Ovary (tissue), 9 donors: ENCODE measurements around the gene TRRAP. TPM values are rescaled to one million over a fixed set of nuclear protein-coding genes. Genes with fewer than 3 reads are reported as not detected.

ENCODE experiments used
- DNase-seq, 5 donors: peaks; one replicate each; pipeline ENCODE4 v3.0.0-alpha.2; 2019 to 2020
- H3K27ac ChIP-seq, 2 donors: fragments of 200-600 bp; one replicate each; pipeline versions ENCODE4 v1.5.1 to v1.8.0; 2019 to 2022
- H3K27me3 ChIP-seq: fragments of 200-600 bp; one replicate; pipeline ENCODE4 v1.8.0; 2022
- H3K36me3 ChIP-seq: fragments of 200-600 bp; sonication (generic); one replicate; pipeline ENCODE4 v1.5.1; 2019
- H3K4me1 ChIP-seq: one replicate; pipeline ENCODE4 v1.8.1; 2013; ENCODE audit warnings: mild to moderate bottlenecking, moderate library complexity; ENCODE audit not compliant: insufficient read depth
- H3K4me3 ChIP-seq: fragments of 200-600 bp; sonication (generic); one replicate; pipeline ENCODE4 v1.5.1; 2017
- H3K9me3 ChIP-seq, 2 donors: fragments of 200-600 bp in 1 of 2; sonication (generic) in 1 of 2; one replicate each; pipeline versions ENCODE4 v1.5.1 to v1.8.1; 2013 to 2019; ENCODE audit warnings: mild to moderate bottlenecking in 1 of 2, moderate library complexity in 1 of 2
- CTCF ChIP-seq, 3 donors: fragments of 450-650 bp in 2 of 3; fragments of 200-600 bp in 1 of 3; IDR thresholded peaks; one replicate each; pipeline versions ENCODE4 v1.5.1 to v1.8.0; 2016 to 2022; ENCODE audit warnings: antibody characterized with exemption in 3 of 3, mild to moderate bottlenecking in 1 of 3
- EP300 ChIP-seq: sonication (generic); formaldehyde crosslinking; IDR thresholded peaks from one replicate; pipeline ENCODE4 v1.6.1; 2017; ENCODE audit warnings: antibody characterized with exemption
- POLR2A ChIP-seq: fragments of 450-650 bp; IDR thresholded peaks from one replicate; pipeline ENCODE4 v1.6.1; 2017; ENCODE audit warnings: antibody characterized with exemption, mild to moderate bottlenecking, moderate library complexity
- WGBS, 3 donors: extraction: QIAGEN DNeasy Blood & Tissue Kit in 1 of 3; methylation state at CpG; one replicate each; pipeline versions ENCODE4 v1.1.5 to v1.1.7; 2013 to 2017; 5-methylcytosine and 5-hydroxymethylcytosine counted together
- intact Hi-C, 4 donors: fragments of 100-400 bp; cut with DNase I; formaldehyde crosslinking; loops; one replicate each; pipeline versions ENCODE4 v1.11.0 to v1.15.1; 2022 to 2023
- polyA plus RNA-seq, 2 donors: library from polyadenylated mRNA; stranded (reverse); fragments of 200-250 nt in 1 of 2; fragments of 350-450 nt in 1 of 2; fragmentation: Illumina TruSeq in 1 of 2; extraction: RNeasy Lipid Tissue Mini Kit (QIAGEN cat#74804) in 1 of 2; gene quantifications; one replicate each; pipeline ENCODE4 v1.2.3, GENCODE V29; 2013 to 2014
- total RNA-seq, 7 donors: library from RNA; depleted of rRNA in 2 of 7; stranded (reverse); fragments of >200 nt in 2 of 7; fragmentation: NEBNext Ultra II Directional in 3 of 7; extraction: Animal tissue kit (Norgen Biotek cat#: 25700) in 3 of 7; gene quantifications; one replicate each; pipeline versions ENCODE4 v1.1.0 to v1.2.4, GENCODE V29; 2016 to 2023
- donor health status: DM: no; HTN: no; CAD: no; lungs with moderate emphysema.
- donor health status: DM: no; HTN: no; CAD: no.
- donor health status: Bipolar disorder and iron deficiency.
- donor health status: DM: yes; HTN: yes; CAD: no.
- donor health status: DM: no; HTN: no; CAD: no.
- donor health status: DM: yes; HTN: yes; CAD: no.

The TRRAP gene
- total and polyA plus RNA-seq, 9 donors, result 15.9 to 47.9 (median 36.6) TPM

- TF ChIP-seq EP300 (no peak), POLR2A (no peak), CTCF (IDR thresholded peaks at IDR 0.05) (no peak)
- H3K27me3 ChIP-seq, result no peaks in the 10 kb centered on the region
- DNase-seq, result no peak
- H3K9me3 ChIP-seq, result no peaks in the 10 kb centered on the region
- H3K36me3 ChIP-seq, result no peaks in the 10 kb centered on the region
- no peak overlapping the region for H3K4me3 ChIP-seq
- 88 to 92% (median 88%) methylated on average over 12 of the region's 12 CpGs for WGBS, 3 donors
- no peaks in the 10 kb centered on the region for H3K4me1 ChIP-seq
- intact Hi-C loops, result no loop called here
- no peak overlapping the region for H3K27ac ChIP-seq
Measured at GRCh38 chr7:98970805-98971204, 92.5 kb downstream of the TRRAP start.

GRCh38 chr7:98974205-98974604 lies 95.9 kb downstream of the TRRAP start:
- no peak for DNase-seq
- H3K4me1 ChIP-seq, result no peaks in the 10 kb centered on the region
- TF ChIP-seq EP300 (no peak), CTCF (IDR thresholded peaks at IDR 0.05) (no peak), POLR2A (no peak)
- intact Hi-C loops, result no loop called here
- no peaks in the 10 kb centered on the region for H3K9me3 ChIP-seq
- H3K27me3 ChIP-seq, result no peaks in the 10 kb centered on the region
- 94 to 95% (median 94%) methylated on average over 4 of the region's 4 CpGs for WGBS, 3 donors
- H3K4me3 ChIP-seq, result no peak overlapping the region
- no peak overlapping the region for H3K27ac ChIP-seq
- H3K36me3 ChIP-seq, result no peaks in the 10 kb centered on the region

GRCh38 chr7:98974906-98975816 lies 96.8 kb downstream of the TRRAP start:
- Histone ChIP-seq H3K27me3 (no peaks in the 10 kb centered on the region), H3K27ac (no peak overlapping the region), H3K9me3 (no peaks in the 10 kb centered on the region), H3K36me3 (no peaks in the 10 kb centered on the region), H3K4me3 (no peak overlapping the region), H3K4me1 (no peaks in the 10 kb centered on the region)
- DNase-seq, result no peak
- TF ChIP-seq EP300 (no peak), POLR2A (no peak), CTCF (IDR thresholded peaks at IDR 0.05) (no peak)
- intact Hi-C loops, result no loop called here
- WGBS, 3 donors, result 85 to 88% (median 86%) methylated on average over 17 of the region's 17 CpGs

GRCh38 chr7:98976396-98977185 lies 98.3 kb downstream of the TRRAP start:
- Histone ChIP-seq H3K27me3 (no peaks in the 10 kb centered on the region), H3K4me3 (no peak overlapping the region), H3K27ac (no peak overlapping the region), H3K36me3 (no peaks in the 10 kb centered on the region), H3K9me3 (no peaks in the 10 kb centered on the region), H3K4me1 (no peaks in the 10 kb centered on the region)
- no peak for DNase-seq
- 95 to 96% (median 95%) methylated on average over 30 of the region's 30 CpGs for WGBS, 3 donors
- TF ChIP-seq POLR2A (no peak), EP300 (no peak), CTCF (IDR thresholded peaks at IDR 0.05) (no peak)
- intact Hi-C loops, result no loop called here
